Lung (tissue), 12 donors: ENCODE results near the gene WNT4. TPM values are rescaled to one million over a fixed set of nuclear protein-coding genes. Genes with fewer than 3 reads are reported as not detected.

Experiments used
- ATAC-seq: fragments of 200-7000 bp; cut with Tn5 transposase; one replicate; pipeline ENCODE4 v1.9.1; 2020; ENCODE audit warnings: moderate number of reproducible peaks; ENCODE audit not compliant: insufficient read depth, low FRiP score
- DNase-seq, 3 donors: peaks; one replicate each; pipeline ENCODE4 v3.0.0-alpha.2; 2013 to 2017
- H3K27ac ChIP-seq, 2 donors: one replicate each; pipeline ENCODE4 v1.5.1; 2013; ENCODE audit warnings: mild to moderate bottlenecking in 2 of 2, moderate library complexity in 2 of 2, control low read depth in 1 of 2, inconsistent platforms in 1 of 2, low read depth in 1 of 2, low read length in 1 of 2
- H3K27me3 ChIP-seq, 3 donors: one replicate each; pipeline ENCODE4 v1.5.1; 2013; ENCODE audit warnings: low read length in 2 of 3; ENCODE audit not compliant: control insufficient read depth in 3 of 3, insufficient read depth in 3 of 3
- H3K36me3 ChIP-seq, 4 donors: one replicate each; pipeline ENCODE4 v1.5.1; 2013; ENCODE audit warnings: low read length in 4 of 4, mild to moderate bottlenecking in 1 of 4, moderate library complexity in 1 of 4; ENCODE audit not compliant: control insufficient read depth in 4 of 4, insufficient read depth in 4 of 4
- H3K4me1 ChIP-seq, 5 donors: one replicate each; pipeline ENCODE4 v1.5.1; 2013; ENCODE audit warnings: low read length in 5 of 5, mild to moderate bottlenecking in 2 of 5, moderate library complexity in 1 of 5; ENCODE audit not compliant: control insufficient read depth in 5 of 5, insufficient read depth in 5 of 5
- H3K4me3 ChIP-seq: one replicate; pipeline ENCODE4 v1.5.1; 2013; ENCODE audit warnings: mild to moderate bottlenecking, control low read depth, moderate library complexity
- H3K9ac ChIP-seq, 2 donors: one replicate each; pipeline ENCODE4 v1.5.1; 2013; ENCODE audit warnings: low read length in 2 of 2, control low read depth in 1 of 2; ENCODE audit not compliant: insufficient read depth in 1 of 2
- H3K9me3 ChIP-seq, 4 donors: one replicate each; pipeline ENCODE4 v1.5.1; 2013; ENCODE audit warnings: low read length in 3 of 4, mild to moderate bottlenecking in 1 of 4, moderate library complexity in 1 of 4; ENCODE audit not compliant: control insufficient read depth in 4 of 4, insufficient read depth in 3 of 4
- WGBS, 2 donors: extraction: QIAGEN DNeasy Blood & Tissue Kit; methylation state at CpG; one replicate each; pipeline ENCODE4 v1.1.7; 2013; 5-methylcytosine and 5-hydroxymethylcytosine counted together
- polyA plus RNA-seq, 2 donors: library from polyadenylated mRNA; stranded (reverse); fragments of 200-250 nt; gene quantifications; one replicate each; pipeline ENCODE4 v1.2.1, GENCODE V29; 2013
- total RNA-seq, 2 donors: library from RNA; depleted of rRNA in 1 of 2; stranded (reverse); fragments of >200 nt in 1 of 2; gene quantifications; one replicate each; pipeline ENCODE4 v1.2.1, GENCODE V29; 2014 to 2021
- TF ChIP-seq, protein P1 (sequence below): IDR thresholded peaks from 2 replicates; pipeline ENCODE4 v1.5.1; 2012; ENCODE audit warnings: mild to moderate bottlenecking; ENCODE audit errors: control extremely low read depth, extremely low read depth
- donor health status: control.
- donor health status: control.
- donor health status: Bipolar disorder and iron deficiency.
- donor health status: healthy.
- donor health status: DM: yes; HTN: yes; CAD: no.

The WNT4 gene
- total and polyA plus RNA-seq, 4 donors, result 0.94 to 4.2 (median 2.2) TPM

DNA sequence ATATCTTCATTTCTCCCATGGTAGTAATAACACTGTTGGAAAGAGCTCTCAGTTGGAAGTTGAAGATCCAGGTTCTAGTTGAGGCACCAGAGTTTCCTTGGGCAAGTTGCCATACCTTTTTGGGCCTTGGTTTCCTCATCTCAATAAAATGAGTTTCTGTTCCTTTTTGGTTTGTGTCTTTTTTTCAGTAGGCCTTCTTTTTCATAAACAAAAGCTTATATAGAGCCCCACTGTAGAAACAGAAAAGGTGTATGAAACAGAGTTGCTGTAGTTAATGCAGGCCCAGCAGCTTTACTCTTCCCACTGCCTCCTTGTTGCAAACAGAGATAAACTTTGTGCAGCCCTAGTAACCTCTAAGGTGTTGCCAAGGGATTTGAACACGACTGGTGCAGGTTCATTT, 41.7 kb downstream of the WNT4 start:
- TF ChIP-seq, protein P1, sequence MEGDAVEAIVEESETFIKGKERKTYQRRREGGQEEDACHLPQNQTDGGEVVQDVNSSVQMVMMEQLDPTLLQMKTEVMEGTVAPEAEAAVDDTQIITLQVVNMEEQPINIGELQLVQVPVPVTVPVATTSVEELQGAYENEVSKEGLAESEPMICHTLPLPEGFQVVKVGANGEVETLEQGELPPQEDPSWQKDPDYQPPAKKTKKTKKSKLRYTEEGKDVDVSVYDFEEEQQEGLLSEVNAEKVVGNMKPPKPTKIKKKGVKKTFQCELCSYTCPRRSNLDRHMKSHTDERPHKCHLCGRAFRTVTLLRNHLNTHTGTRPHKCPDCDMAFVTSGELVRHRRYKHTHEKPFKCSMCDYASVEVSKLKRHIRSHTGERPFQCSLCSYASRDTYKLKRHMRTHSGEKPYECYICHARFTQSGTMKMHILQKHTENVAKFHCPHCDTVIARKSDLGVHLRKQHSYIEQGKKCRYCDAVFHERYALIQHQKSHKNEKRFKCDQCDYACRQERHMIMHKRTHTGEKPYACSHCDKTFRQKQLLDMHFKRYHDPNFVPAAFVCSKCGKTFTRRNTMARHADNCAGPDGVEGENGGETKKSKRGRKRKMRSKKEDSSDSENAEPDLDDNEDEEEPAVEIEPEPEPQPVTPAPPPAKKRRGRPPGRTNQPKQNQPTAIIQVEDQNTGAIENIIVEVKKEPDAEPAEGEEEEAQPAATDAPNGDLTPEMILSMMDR, result no peak
- WGBS, 2 donors, result 64 to 82% methylated on average over 1 of the region's 1 CpG
- no peak for DNase-seq
- H3K27me3 ChIP-seq, result no peaks in the 10 kb centered on the region
- no peak overlapping the region for H3K27ac ChIP-seq
- no peak overlapping the region for H3K9ac ChIP-seq
- H3K4me3 ChIP-seq, result no peak overlapping the region
- peaks cover 0 to 8% (median 0%) of the 10 kb centered on the region in 5 donors for H3K4me1 ChIP-seq
- ATAC-seq, result no peak
- peaks cover 13 to 21% (median 17%) of the 10 kb centered on the region in 4 donors for H3K36me3 ChIP-seq
- H3K9me3 ChIP-seq, result no peaks in the 10 kb centered on the region

DNA sequence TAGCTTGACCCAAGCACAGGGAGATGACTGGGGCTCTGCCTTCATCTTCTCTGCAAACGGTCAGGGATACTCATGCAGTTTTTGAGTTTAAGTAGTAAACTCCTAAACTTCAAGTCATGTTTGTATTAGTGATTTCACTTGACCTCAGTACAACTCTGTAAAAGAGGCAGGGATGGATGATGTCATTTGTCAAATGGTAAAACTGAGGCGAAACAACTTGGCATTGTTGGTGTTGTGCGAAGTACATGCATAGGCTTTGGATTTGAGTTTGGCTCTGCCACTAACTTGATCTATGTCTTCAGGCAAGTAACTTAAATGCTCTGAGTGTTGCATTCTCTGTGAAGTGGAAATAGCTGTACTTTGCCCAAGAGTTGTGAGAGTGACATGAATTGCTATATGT, 42.7 kb downstream of the WNT4 start:
- H3K9ac ChIP-seq, result no peak overlapping the region
- DNase-seq, result no peak
- TF ChIP-seq, protein P1, result no peak
- ATAC-seq, result no peak
- no peaks in the 10 kb centered on the region for H3K27me3 ChIP-seq
- H3K4me1 ChIP-seq, result peaks cover 0 to 8% (median 0%) of the 10 kb centered on the region in 5 donors
- H3K36me3 ChIP-seq, result peaks cover 13 to 22% (median 19%) of the 10 kb centered on the region in 4 donors
- no peaks in the 10 kb centered on the region for H3K9me3 ChIP-seq
- 91 to 92% methylated on average over 3 of the region's 3 CpGs for WGBS, 2 donors
- no peak overlapping the region for H3K4me3 ChIP-seq
- H3K27ac ChIP-seq, result no peak overlapping the region

DNA sequence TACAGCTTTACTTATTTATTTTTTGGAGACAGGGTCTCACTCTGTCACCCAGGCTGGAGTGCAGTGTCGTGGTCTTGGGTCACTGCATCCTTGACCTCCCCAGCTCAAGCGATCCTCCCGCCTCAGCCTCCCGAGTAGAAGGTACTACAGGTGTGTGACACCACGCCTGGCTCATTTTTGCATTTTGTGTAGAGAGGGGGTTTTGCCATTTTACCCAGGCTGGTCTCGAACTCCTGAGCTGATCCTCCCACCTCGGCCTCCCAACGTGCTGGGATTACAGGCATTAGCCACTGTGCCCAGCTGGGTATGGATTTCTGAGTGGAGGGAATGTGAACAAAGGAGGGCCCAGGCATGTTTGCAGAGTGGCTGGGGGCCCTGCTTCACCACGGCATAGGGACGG, 44.1 kb downstream of the WNT4 start:
- 91 to 95% methylated on average over 10 of the region's 10 CpGs for WGBS, 2 donors
- no peak for ATAC-seq
- DNase-seq, result no peak
- H3K36me3 ChIP-seq, result peaks cover 16 to 21% (median 19%) of the 10 kb centered on the region in 4 donors
- H3K4me3 ChIP-seq, result no peak overlapping the region
- no peaks in the 10 kb centered on the region for H3K9me3 ChIP-seq
- no peaks in the 10 kb centered on the region for H3K27me3 ChIP-seq
- no peak overlapping the region for H3K27ac ChIP-seq
- no peak overlapping the region for H3K9ac ChIP-seq
- peaks cover 0 to 8% (median 0%) of the 10 kb centered on the region in 5 donors for H3K4me1 ChIP-seq
- TF ChIP-seq, protein P1, result no peak

DNA sequence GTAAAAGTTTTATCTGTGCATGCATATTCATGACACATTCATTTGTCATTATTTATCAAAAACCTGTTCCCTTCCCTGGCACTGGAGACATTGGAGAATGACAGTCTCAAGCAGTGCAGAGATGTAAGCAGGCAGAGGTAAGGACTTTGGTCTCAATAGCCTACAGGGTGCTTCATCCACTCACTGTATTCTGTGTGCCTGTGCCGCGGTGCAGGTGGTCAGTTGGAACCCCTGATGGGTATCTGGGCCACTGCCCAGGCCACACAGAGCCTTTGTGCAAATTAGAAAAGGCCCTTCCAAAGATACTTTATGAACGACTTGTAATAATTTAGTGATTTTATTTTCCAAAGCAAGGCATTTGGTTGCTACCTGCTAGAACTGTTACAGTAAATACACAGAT, 46.4 kb downstream of the WNT4 start:
- DNase-seq (no peak), ATAC-seq (no peak)
- 94 to 98% methylated on average over 3 of the region's 3 CpGs for WGBS, 2 donors
- TF ChIP-seq, protein P1, result no peak
- Histone ChIP-seq H3K27me3 (no peaks in the 10 kb centered on the region), H3K27ac (no peak overlapping the region), H3K4me3 (no peak overlapping the region), H3K36me3 (peaks cover 19 to 28% (median 25%) of the 10 kb centered on the region in 4 donors), H3K9ac (no peak overlapping the region), H3K4me1 (peaks cover 0 to 15% (median 0%) of the 10 kb centered on the region in 5 donors), H3K9me3 (no peaks in the 10 kb centered on the region)
